GM19452 (cell line): Measurements from ENCODE around the gene GPLD1.
"Not testable (repeated sequence)": the region's sequence is repeated elsewhere in the genome, so short reads cannot be mapped to it uniquely, and the experiment has no call there.

Experiments used
- ATAC-seq: cut with Tn5 transposase; IDR thresholded peaks from one replicate; pipeline ENCODE4 v1.9.1; 2021; ENCODE audit not compliant: unreplicated experiment

Gene GPLD1

DNA sequence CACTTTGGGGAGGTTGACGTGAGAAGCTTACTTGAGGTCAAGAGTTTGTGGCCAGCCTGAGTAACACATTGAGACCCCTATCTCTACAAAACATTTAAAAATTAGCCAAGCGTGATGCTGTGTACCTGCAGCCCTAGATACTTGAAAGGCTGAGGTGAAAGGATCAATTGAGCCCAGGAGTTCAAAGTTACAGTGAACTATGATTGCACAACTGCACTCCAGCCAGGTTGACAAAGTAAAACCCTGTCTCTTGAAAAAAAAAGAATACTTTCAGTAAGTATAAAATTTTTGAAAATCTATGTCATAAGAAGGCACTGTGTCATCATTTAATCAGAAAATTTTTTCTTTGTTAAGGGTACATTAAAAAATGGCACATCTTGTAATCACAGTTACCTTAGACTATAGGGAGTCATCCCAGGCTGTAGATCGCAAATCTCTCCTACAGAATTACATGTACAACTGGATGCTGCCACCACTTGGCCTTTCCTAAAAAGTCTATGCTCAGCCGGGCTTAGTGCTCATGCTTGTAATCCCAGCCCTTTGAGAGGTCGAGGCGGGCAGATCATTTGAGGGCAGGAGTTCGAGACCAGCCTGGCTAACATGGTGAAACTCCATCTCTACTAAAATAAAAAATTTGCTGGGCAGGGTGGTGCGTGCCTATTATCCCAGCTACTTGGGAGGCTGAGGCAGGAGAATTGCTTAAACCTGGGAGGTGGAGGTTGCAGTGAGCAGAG lies 103.7 kb downstream of the GPLD1 start:
- no peak for ATAC-seq

GRCh38 chr6:24384369-24385130 lies 104.8 kb downstream of the GPLD1 start:
- ATAC-seq: not testable (repeated sequence)

DNA sequence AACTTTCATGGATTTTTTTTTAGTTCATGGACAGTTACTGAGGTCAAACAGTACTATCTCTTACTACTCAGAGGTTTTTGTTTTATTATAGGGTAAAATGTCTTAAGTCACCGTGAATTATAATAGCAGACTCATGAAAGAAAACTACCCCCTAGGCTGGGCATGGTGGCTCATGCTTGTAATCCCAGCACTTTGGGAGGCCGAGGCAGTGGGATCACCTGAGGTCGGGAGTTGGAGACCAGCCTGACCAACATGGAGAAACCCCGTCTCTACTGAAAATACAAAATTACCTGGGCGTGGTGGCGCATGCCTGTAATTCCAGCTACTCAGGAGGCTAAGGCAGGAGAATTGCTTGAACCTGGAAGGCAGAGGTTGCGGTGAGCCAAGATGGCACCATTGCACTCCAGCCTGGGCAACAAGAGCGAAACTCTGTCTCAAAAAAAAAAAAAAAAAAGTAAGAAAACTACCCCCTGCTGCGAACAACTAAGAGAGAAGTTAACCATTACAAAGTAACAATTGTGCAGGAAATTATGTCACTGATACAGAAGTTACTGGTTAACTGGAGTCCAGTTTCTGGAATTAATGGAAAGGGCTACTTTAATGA lies 106.4 kb downstream of the GPLD1 start:
- ATAC-seq: not testable (repeated sequence)

DNA sequence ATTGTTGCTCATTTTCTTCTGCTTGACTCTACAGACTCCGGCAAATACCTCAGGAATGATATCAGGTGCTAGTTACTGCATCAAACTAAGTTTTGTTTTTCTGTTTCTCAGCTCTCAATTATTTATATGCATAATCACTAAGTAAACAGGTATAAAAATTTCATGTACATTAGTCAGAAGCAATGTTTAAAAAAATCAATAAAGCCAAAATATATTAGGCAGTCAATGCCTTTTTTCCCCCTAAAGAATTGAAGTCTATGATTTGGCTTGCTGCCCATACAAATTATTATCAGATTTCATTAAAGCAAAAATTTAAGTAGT lies 107.2 kb downstream of the GPLD1 start:
- ATAC-seq: no peak

- ATAC-seq: no peak
Observed at GRCh38 chr6:24381476-24382219, 107.7 kb downstream of the GPLD1 start.

DNA sequence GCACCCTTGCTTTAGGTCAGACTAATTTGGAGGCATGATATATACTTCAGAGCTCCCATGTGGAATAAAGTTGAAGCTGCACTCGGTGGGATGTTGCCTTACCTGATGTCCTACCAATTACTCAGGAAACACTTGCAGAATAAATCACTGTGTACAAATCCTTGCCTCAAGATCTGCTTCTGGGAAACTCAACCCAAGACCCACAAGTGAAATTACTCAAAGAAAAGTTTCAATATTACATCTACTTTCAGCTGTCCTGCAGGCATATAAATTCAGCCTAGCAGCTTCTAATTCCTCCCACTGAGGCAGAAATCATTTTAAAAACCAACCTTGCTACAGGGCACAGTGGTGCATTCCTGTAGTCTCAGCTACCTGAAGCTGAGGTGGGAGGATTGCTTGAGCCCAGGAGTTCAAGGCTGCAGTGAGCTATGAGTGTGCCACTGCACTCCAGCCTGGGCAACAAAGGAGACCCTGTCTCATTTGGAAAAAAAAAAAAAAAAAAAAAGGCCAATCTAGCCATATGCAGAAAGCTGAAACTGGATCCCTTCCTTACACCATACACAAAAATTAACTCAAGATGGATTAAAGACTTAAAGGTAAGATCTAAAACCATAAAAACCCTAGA lies 110.8 kb downstream of the GPLD1 start:
- no peak for ATAC-seq
